GM18867 (cell line): ENCODE data around the gene CLEC2L.

Source experiments
- ATAC-seq: cut with Tn5 transposase; IDR thresholded peaks from one replicate; pipeline ENCODE4 v1.9.1; 2021; ENCODE audit warnings: mild to moderate bottlenecking, moderate library complexity; ENCODE audit not compliant: unreplicated experiment

The CLEC2L gene

GRCh38 chr7:139573871-139574270 lies 50.4 kb downstream of the CLEC2L start:
- ATAC-seq, result no peak

GRCh38 chr7:139574618-139575337 lies 51.3 kb downstream of the CLEC2L start:
- ATAC-seq, result no peak

GRCh38 chr7:139575338-139575680 lies 51.8 kb downstream of the CLEC2L start:
- no peak for ATAC-seq

GRCh38 chr7:139576179-139576973 lies 52.9 kb downstream of the CLEC2L start:
- ATAC-seq, result no peak

- no peak for ATAC-seq
Observed at GRCh38 chr7:139580435-139580834, 57.0 kb downstream of the CLEC2L start.

GRCh38 chr7:139582130-139582650 lies 58.7 kb downstream of the CLEC2L start:
- ATAC-seq, result no peak

GRCh38 chr7:139582671-139583155 lies 59.2 kb downstream of the CLEC2L start:
- ATAC-seq, result no peak

- ATAC-seq, result no peak
Observed at GRCh38 chr7:139583826-139584553, 60.5 kb downstream of the CLEC2L start.

GRCh38 chr7:139585042-139585441 lies 61.6 kb downstream of the CLEC2L start:
- ATAC-seq, result no peak

- ATAC-seq, result no peak
Observed at GRCh38 chr7:139586286-139586685, 62.8 kb downstream of the CLEC2L start.

- no peak for ATAC-seq
Observed at GRCh38 chr7:139587535-139587934, 64.0 kb downstream of the CLEC2L start.

- no peak for ATAC-seq
Observed at GRCh38 chr7:139588632-139589031, 65.1 kb downstream of the CLEC2L start.

- no peak for ATAC-seq
Observed at GRCh38 chr7:139589474-139589873, 66.0 kb downstream of the CLEC2L start.

GRCh38 chr7:139591550-139592195 lies 68.2 kb downstream of the CLEC2L start:
- no peak for ATAC-seq

GRCh38 chr7:139592801-139593461 lies 69.4 kb downstream of the CLEC2L start:
- no peak for ATAC-seq

GRCh38 chr7:139594090-139594489 lies 70.6 kb downstream of the CLEC2L start:
- no peak for ATAC-seq
